ENCODE measurements around the gene KIAA1671. TPM values are rescaled to one million over a fixed set of nuclear protein-coding genes. Genes with fewer than 3 reads are reported as not detected.
A peak's percentile ranks its signal among the peaks of the same experiment; 100 is the strongest.

The KIAA1671 gene
- total and polyA plus RNA-seq, 2 of the 13 experiments (the other 11 are each of a cell fraction or from before 2014, with no cell fraction given) = 13.5 to 13.6 TPM

DNA sequence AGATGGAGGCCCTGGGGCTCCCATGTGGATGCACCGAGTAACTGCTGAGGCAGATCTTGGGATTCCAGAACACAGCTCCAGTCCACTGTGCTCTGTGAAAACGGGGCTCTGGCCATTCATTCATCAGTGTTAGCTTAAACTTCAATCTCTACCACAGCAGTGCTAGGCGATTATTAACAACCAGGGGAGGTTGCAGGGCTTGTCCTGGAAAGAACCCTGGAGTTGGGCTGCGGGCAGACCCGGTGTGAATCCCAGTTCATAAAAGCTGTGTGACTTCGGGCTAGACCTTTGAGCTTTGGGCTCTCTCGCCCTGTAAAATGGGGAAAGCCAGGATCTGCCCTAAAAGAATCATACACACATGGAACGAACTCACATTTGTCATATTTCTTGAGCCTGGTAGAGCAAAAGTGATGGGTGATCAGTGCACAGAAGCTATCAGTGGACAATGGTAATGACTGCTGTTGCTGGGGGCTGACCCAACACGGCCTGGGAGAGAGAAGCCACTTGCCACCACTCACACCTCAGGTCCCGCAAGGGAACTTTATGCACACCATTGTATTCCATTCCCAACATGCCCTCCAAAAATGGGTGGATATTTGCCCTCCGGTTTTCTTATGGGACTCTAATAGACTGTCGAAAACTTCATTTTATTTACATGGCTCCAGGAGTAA lies 231.6 kb downstream of the KIAA1671 start:
- no peak overlapping the region for H2AFZ ChIP-seq (ENCODE audit: low read length)
- peaks cover 10 to 27% of the 10 kb centered on the region in 2 experiments for H3K36me3 ChIP-seq (replicated peaks in 1 of 2; ENCODE audit: control insufficient read depth in 1 of 2, insufficient read depth in 2 of 2, low read length in 2 of 2)
- peak overlapping the region; percentile 55 for H3K4me2 ChIP-seq (ENCODE audit: low read depth, low read length)
- H4K20me1 ChIP-seq (ENCODE audit: insufficient read depth, low read length) = no peaks in the 10 kb centered on the region
- peak overlapping the region; percentile 76 for H3K27ac ChIP-seq (ENCODE audit: extremely low read length, insufficient read depth, low read length)
- H3K4me1 ChIP-seq (ENCODE audit: insufficient read depth, low read length) = peaks cover 45% of the 10 kb centered on the region
- BruUV-seq (replicated peaks) = no TSS peak
- intact Hi-C loops (cut with micrococcal nuclease; ENCODE audit: unreplicated experiment) = no loop called here
- no peaks in the 10 kb centered on the region for H3K27me3 ChIP-seq (ENCODE audit: control insufficient read depth in 1 of 2, insufficient read depth in 2 of 2, low read length in 2 of 2)
- H3K4me3 ChIP-seq (replicated peaks in 1 of 3; ENCODE audit: insufficient read depth in 1 of 3, low read depth in 2 of 3, low read length in 3 of 3) = no peak overlapping the region
- WGBS (ENCODE audit: low lambda C conversion rate) = 37% methylated on average over 12 of the region's 12 CpGs
- ChIA-PET CTCF (ENCODE audit: low intra/inter-chr PET ratio, low total read pairs) (no interaction called here), POLR2A (interaction anchor here (0.8 to 1.1 kb wide), 2 partner anchors 71 to 73 kb away, joined by 3 to 4 read pairs; no protein-coding TSS in a partner anchor)
- in situ Hi-C loops (cut with HindIII; ENCODE audit: extremely low pct_ligation_motif_present, low pct_unique_long_range_greater_than_20kb) = loop anchor here (25.0 kb wide), 1 partner anchor 247 kb away; the partner anchor contains the start of gene LHFPL7
- no peaks in the 10 kb centered on the region for H3K9me3 ChIP-seq (ENCODE audit: low read length)
- DNase-seq (ENCODE audit: low spot score) (peak; percentile 69), ATAC-seq (peak; percentile 98), FAIRE-seq (peak; percentile 96)
- no peaks in the 10 kb centered on the region for H3K79me2 ChIP-seq (ENCODE audit: insufficient read depth, low read length)
- no peak overlapping the region for H3K9ac ChIP-seq (ENCODE audit: insufficient read depth, low read depth, low read length)
- TF ChIP-seq, protein P1, sequence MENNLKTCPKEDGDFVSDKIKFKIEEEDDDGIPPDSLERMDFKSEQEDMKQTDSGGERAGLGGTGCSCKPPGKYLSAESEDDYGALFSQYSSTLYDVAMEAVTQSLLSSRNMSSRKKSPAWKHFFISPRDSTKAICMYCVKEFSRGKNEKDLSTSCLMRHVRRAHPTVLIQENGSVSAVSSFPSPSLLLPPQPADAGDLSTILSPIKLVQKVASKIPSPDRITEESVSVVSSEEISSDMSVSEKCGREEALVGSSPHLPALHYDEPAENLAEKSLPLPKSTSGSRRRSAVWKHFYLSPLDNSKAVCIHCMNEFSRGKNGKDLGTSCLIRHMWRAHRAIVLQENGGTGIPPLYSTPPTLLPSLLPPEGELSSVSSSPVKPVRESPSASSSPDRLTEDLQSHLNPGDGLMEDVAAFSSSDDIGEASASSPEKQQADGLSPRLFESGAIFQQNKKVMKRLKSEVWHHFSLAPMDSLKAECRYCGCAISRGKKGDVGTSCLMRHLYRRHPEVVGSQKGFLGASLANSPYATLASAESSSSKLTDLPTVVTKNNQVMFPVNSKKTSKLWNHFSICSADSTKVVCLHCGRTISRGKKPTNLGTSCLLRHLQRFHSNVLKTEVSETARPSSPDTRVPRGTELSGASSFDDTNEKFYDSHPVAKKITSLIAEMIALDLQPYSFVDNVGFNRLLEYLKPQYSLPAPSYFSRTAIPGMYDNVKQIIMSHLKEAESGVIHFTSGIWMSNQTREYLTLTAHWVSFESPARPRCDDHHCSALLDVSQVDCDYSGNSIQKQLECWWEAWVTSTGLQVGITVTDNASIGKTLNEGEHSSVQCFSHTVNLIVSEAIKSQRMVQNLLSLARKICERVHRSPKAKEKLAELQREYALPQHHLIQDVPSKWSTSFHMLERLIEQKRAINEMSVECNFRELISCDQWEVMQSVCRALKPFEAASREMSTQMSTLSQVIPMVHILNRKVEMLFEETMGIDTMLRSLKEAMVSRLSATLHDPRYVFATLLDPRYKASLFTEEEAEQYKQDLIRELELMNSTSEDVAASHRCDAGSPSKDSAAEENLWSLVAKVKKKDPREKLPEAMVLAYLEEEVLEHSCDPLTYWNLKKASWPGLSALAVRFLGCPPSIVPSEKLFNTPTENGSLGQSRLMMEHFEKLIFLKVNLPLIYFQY (CRISPR knock-in tag; IDR thresholded peaks at IDR 0.05; ENCODE audit: borderline replicate concordance) = peak; percentile 91; the same call in 1 of the 2 replicates
- TF ChIP-seq, protein P2, sequence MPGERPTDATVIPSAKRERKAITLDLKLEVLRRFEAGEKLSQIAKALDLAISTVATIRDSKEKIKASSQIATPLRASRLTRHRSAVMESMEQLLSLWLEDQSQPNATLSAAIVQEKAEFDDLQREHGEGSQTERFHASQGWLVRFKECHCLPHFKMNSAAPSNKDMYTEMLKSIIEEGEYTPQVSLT (CRISPR knock-in tag; IDR thresholded peaks at IDR 0.05; ENCODE audit: borderline replicate concordance, low read depth) = no peak
- no peak for TF ChIP-seq GTF3A (CRISPR knock-in tag; conservative IDR thresholded peaks at IDR 0.05)
- TF ChIP-seq POLR2AphosphoS2 (IDR thresholded peaks at IDR 0.05; ENCODE audit: low read depth, low read length) = no peak
- no peak for TF ChIP-seq HNRNPK (IDR thresholded peaks at IDR 0.05; ENCODE audit: low read depth, low read length, poor library complexity, severe bottlenecking)
- TF ChIP-seq ZNF496 (CRISPR knock-in tag; IDR thresholded peaks at IDR 0.05; ENCODE audit: insufficient replicate concordance) = no peak
- 0 out of 2 replicates have a peak, but pooled peaks have one; percentile 22 for TF ChIP-seq MED1 (CRISPR knock-in tag; IDR thresholded peaks at IDR 0.05)
- TF ChIP-seq, protein P3, sequence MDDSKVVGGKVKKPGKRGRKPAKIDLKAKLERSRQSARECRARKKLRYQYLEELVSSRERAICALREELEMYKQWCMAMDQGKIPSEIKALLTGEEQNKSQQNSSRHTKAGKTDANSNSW (CRISPR knock-in tag; IDR thresholded peaks at IDR 0.05; ENCODE audit: borderline replicate concordance) = no peak
- no peak for TF ChIP-seq FOXJ3 (CRISPR knock-in tag; IDR thresholded peaks at IDR 0.05; ENCODE audit: borderline replicate concordance)
- TF ChIP-seq ZNF446 (CRISPR knock-in tag; IDR thresholded peaks at IDR 0.05) = 0 out of 2 replicates have a peak, but pooled peaks have one; percentile 29
- TF ChIP-seq, protein P4, sequence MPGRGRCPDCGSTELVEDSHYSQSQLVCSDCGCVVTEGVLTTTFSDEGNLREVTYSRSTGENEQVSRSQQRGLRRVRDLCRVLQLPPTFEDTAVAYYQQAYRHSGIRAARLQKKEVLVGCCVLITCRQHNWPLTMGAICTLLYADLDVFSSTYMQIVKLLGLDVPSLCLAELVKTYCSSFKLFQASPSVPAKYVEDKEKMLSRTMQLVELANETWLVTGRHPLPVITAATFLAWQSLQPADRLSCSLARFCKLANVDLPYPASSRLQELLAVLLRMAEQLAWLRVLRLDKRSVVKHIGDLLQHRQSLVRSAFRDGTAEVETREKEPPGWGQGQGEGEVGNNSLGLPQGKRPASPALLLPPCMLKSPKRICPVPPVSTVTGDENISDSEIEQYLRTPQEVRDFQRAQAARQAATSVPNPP (CRISPR knock-in tag; IDR thresholded peaks at IDR 0.05) = no peak
- no peak for TF ChIP-seq HCFC1 (IDR thresholded peaks at IDR 0.05; ENCODE audit: low read depth, low read length)
- TF ChIP-seq JUN (CRISPR knock-in tag; IDR thresholded peaks at IDR 0.05) = no peak
- TF ChIP-seq, protein P5, sequence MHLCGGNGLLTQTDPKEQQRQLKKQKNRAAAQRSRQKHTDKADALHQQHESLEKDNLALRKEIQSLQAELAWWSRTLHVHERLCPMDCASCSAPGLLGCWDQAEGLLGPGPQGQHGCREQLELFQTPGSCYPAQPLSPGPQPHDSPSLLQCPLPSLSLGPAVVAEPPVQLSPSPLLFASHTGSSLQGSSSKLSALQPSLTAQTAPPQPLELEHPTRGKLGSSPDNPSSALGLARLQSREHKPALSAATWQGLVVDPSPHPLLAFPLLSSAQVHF (CRISPR knock-in tag; IDR thresholded peaks at IDR 0.05) = no peak
- no peak for TF ChIP-seq MAF1 (CRISPR knock-in tag; IDR thresholded peaks at IDR 0.05; ENCODE audit: borderline replicate concordance)
- no peak for TF ChIP-seq SNRNP70 (IDR thresholded peaks at IDR 0.05; ENCODE audit: low read depth, low read length)
- TF ChIP-seq BCL6 (CRISPR knock-in tag; IDR thresholded peaks at IDR 0.05) = peak; percentile 36
